K562 (cell line): ENCODE measurements around the gene UBXN6. TPM values are rescaled to one million over a fixed set of nuclear protein-coding genes. Genes with fewer than 3 reads are reported as not detected.

Source experiments
- ATAC-seq: fragments of 200-7000 bp; cut with Tn5 transposase; 3 replicates; pipeline ENCODE4 v1.9.1; 2020; ENCODE audit warnings: moderate library complexity
- BruUV-seq: library from RNA; stranded (reverse); fragments of 400-500 nt; replicated peaks from 2 replicates; lab custom pipeline; 2021; lab: Mats Ljungman, UMichigan
- CTCF ChIA-PET: fragments of 300-600 bp; formaldehyde crosslinking; extraction: SDS; loops from one replicate; lab custom pipeline; 2021; ENCODE audit warnings: low intra/inter-chr PET ratio; lab: Yijun Ruan, JAX
- POLR2A ChIA-PET: fragments of 300-600, 350-650 bp; sonication (Branson Sonifier 250); formaldehyde crosslinking; extraction: SDS; loops from one replicate; lab custom pipeline; 2021; ENCODE audit warnings: antibody characterized with exemption, inconsistent platforms; lab: Yijun Ruan, JAX
- DNase-seq, 4 experiments: peaks; one replicate each; pipeline versions ENCODE4 v3.0.0 to v3.0.0-alpha.2; 2011 to 2018; ENCODE audit warnings: low spot score in 3 of 4, mixed read lengths in 3 of 4; ENCODE audit errors: extremely low read depth in 1 of 4
- FAIRE-seq: peaks from 2 replicates; lab custom pipeline; 2011; peaks lifted over from hg19 to GRCh38; lab: Jason Lieb, UNC
- H2AFZ ChIP-seq: 2 replicates; pipeline ENCODE4 v1.6.0; 2011; ENCODE audit warnings: low read depth, low read length, control low read depth, inconsistent platforms
- H3K27ac ChIP-seq: fragments of 200-600 bp; 3 replicates; pipeline ENCODE4 v1.8.0; 2011; ENCODE audit warnings: low read depth, mild to moderate bottlenecking, control low read depth, inconsistent platforms, low read length, moderate library complexity, mixed read lengths; ENCODE audit errors: extremely low read depth
- H3K27me3 ChIP-seq, 2 experiments: fragments of 300-600 bp in 1 of 2; 2 replicates in 1 of 2; 3 replicates in 1 of 2; pipeline versions ENCODE4 v1.6.0 to v1.8.0; 2011; ENCODE audit warnings: inconsistent platforms in 2 of 2, low read length in 2 of 2, mild to moderate bottlenecking in 1 of 2, mixed read lengths in 1 of 2, moderate library complexity in 1 of 2; ENCODE audit not compliant: control insufficient read depth in 2 of 2, insufficient read depth in 2 of 2
- H3K36me3 ChIP-seq: fragments of 300-600 bp; 3 replicates; pipeline ENCODE4 v1.8.0; 2011; ENCODE audit warnings: mild to moderate bottlenecking, low read length, inconsistent platforms; ENCODE audit not compliant: control insufficient read depth, insufficient read depth
- H3K4me1 ChIP-seq, 2 experiments: fragments of 200-600 bp in 1 of 2; replicated peaks in 1 of 2; 2 replicates in 1 of 2; 3 replicates in 1 of 2; pipeline versions ENCODE4 v1.5.1 to v1.8.0; 2011; ENCODE audit warnings: inconsistent platforms in 2 of 2, low read length in 2 of 2, mild to moderate bottlenecking in 1 of 2, mixed read lengths in 1 of 2, moderate library complexity in 1 of 2; ENCODE audit not compliant: control insufficient read depth in 2 of 2, insufficient read depth in 2 of 2
- H3K4me2 ChIP-seq: 2 replicates; pipeline ENCODE4 v1.6.1; 2011; ENCODE audit warnings: low read length, control low read depth, inconsistent platforms, mixed read lengths; ENCODE audit not compliant: insufficient read depth
- H3K4me3 ChIP-seq: fragments of 200-600 bp; sonication (generic), shearing (Covaris generic); 2 replicates; pipeline ENCODE4 v1.5.1; 2016; ENCODE audit warnings: control low read depth, inconsistent platforms
- H3K79me2 ChIP-seq: fragments of 200-600 bp; 3 replicates; pipeline ENCODE4 v1.8.0; 2011; ENCODE audit warnings: low read length, inconsistent platforms; ENCODE audit not compliant: control insufficient read depth, insufficient read depth
- H3K9ac ChIP-seq, 2 experiments: 2 replicates each; pipeline versions ENCODE4 v1.6.0 to v1.6.1; 2011; ENCODE audit warnings: low read depth in 2 of 2, low read length in 2 of 2, control low read depth in 1 of 2, inconsistent platforms in 1 of 2, mild to moderate bottlenecking in 1 of 2, mixed read lengths in 1 of 2; ENCODE audit not compliant: insufficient read depth in 1 of 2
- H3K9me1 ChIP-seq: one replicate; pipeline ENCODE4 v1.6.0; 2011; ENCODE audit warnings: inconsistent platforms, mild to moderate bottlenecking, low read length, moderate library complexity; ENCODE audit not compliant: control insufficient read depth, insufficient read depth
- H3K9me3 ChIP-seq: replicated peaks from 2 replicates; pipeline ENCODE4 v1.5.1; 2011; ENCODE audit warnings: low read depth, low read length, inconsistent platforms; ENCODE audit not compliant: control insufficient read depth, insufficient read depth
- H4K20me1 ChIP-seq: replicated peaks from 2 replicates; pipeline ENCODE4 v1.6.1; 2011; ENCODE audit warnings: low read length, inconsistent platforms, mixed read lengths; ENCODE audit not compliant: control insufficient read depth, insufficient read depth
- EGR1 ChIP-seq: fragments of 450-650 bp; conservative IDR thresholded peaks from 2 replicates; pipeline ENCODE4 v1.6.1; 2017; ENCODE audit warnings: mild to moderate bottlenecking
- HMGN3 ChIP-seq: IDR thresholded peaks from 2 replicates; pipeline ENCODE4 v1.6.1; 2011; ENCODE audit warnings: borderline replicate concordance, low read depth, mild to moderate bottlenecking, mixed read lengths, low read length; ENCODE audit not compliant: insufficient read length; ENCODE audit errors: extremely low read depth
- MYNN ChIP-seq, 2 experiments: sonication (generic); formaldehyde crosslinking in 1 of 2; IDR thresholded peaks; 2 replicates each; pipeline versions ENCODE4 v1.5.0 to v1.6.1; 2016 to 2020; ENCODE audit warnings: antibody characterized with exemption in 1 of 2, missing genetic modification reagents in 1 of 2
- PML ChIP-seq: IDR thresholded peaks from 2 replicates; pipeline ENCODE4 v1.6.1; 2012; ENCODE audit warnings: low read length, inconsistent platforms
- POLR2A ChIP-seq: fragments of 450-650 bp; conservative IDR thresholded peaks from 2 replicates; pipeline ENCODE4 v1.6.1; 2016
- POLR2AphosphoS2 ChIP-seq: IDR thresholded peaks from 2 replicates; pipeline ENCODE4 v1.6.1; 2012; ENCODE audit warnings: low read length, improper control_type of control experiment
- POLR2AphosphoS5 ChIP-seq: IDR thresholded peaks from 2 replicates; pipeline ENCODE4 v1.6.1; 2011; ENCODE audit warnings: mild to moderate bottlenecking, low read depth, low read length, moderate library complexity; ENCODE audit not compliant: control insufficient read depth, insufficient read depth
- POLR2G ChIP-seq: fragments of 200-400 bp; formaldehyde crosslinking; IDR thresholded peaks from 2 replicates; pipeline ENCODE4 v1.6.1; 2017; ENCODE audit warnings: low read depth, mild to moderate bottlenecking, antibody characterized with exemption, low read length, moderate library complexity
- RBM22 ChIP-seq: fragments of 200-400 bp; formaldehyde crosslinking; IDR thresholded peaks from 2 replicates; pipeline ENCODE4 v1.6.1; 2018; ENCODE audit warnings: low read length, low read depth; ENCODE audit not compliant: poor library complexity, severe bottlenecking
- SMARCA4 ChIP-seq: fragments of 450-650 bp; IDR thresholded peaks from 2 replicates; pipeline ENCODE4 v1.6.1; 2016
- ZFX ChIP-seq: sonication (generic); formaldehyde crosslinking; IDR thresholded peaks from 2 replicates; pipeline ENCODE4 v1.8.0; 2022; ENCODE audit warnings: mild to moderate bottlenecking, missing genetic modification reagents, moderate library complexity
- ZNF41 ChIP-seq: fragments of 250-450 bp; sonication (Bioruptor Pico); conservative IDR thresholded peaks from 2 replicates; pipeline ENCODE4 v1.4.0; 2020; ENCODE audit warnings: mild to moderate bottlenecking
- WGBS: fragments of 100-300 bp; shearing (Covaris generic); methylation state at CpG from one replicate; pipeline ENCODE4 v1.1.6; 2016; ENCODE audit warnings: low coverage, mixed read lengths; ENCODE audit not compliant: insufficient coverage; ENCODE audit errors: missing lambda C conversion rate; 5-methylcytosine and 5-hydroxymethylcytosine counted together
- in situ Hi-C: fragments of 300-500 bp; cut with MboI; formaldehyde crosslinking; loops from 4 replicates; pipeline ENCODE4 v1.15.0; 2018; ENCODE audit warnings: inconsistent platforms, mixed read lengths
- intact Hi-C: fragments of 100-400 bp; cut with micrococcal nuclease; formaldehyde crosslinking; loops from 2 replicates; pipeline ENCODE4 v1.14.2; 2022
- polyA plus RNA-seq, 8 experiments: library from polyadenylated mRNA; depleted of rRNA in 4 of 8; stranded (reverse) in 5 of 8; unstranded in 3 of 8; fragments of >200 nt; fragmentation: Nextera tagmentation in 2 of 8; fragmentation: Illumina TruSeq in 1 of 8; extraction: Ambion mirVana in 2 of 8; extraction: Trizol in 1 of 8; gene quantifications; 2 replicates each; pipeline versions ENCODE4 v1.2.1 to v1.2.3, GENCODE V29; 2011 to 2014; ENCODE audit warnings: inconsistent platforms in 1 of 8, missing spikeins in 1 of 8
- total RNA-seq, 7 experiments: library from RNA; depleted of rRNA in 6 of 7; stranded (reverse); fragments of >200 nt in 6 of 7; fragmentation: Illumina TruSeq in 2 of 7; extraction: Trizol in 2 of 7; gene quantifications; 2 replicates each; pipeline versions ENCODE4 v1.2.1 to v1.2.3, GENCODE V29; 2011 to 2021; ENCODE audit warnings: low replicate concordance in 1 of 7
- TF ChIP-seq, protein P1 (sequence below): fragments of 250-450 bp; sonication (Bioruptor Pico); IDR thresholded peaks from 2 replicates; pipeline ENCODE4 v1.8.0; 2022; ENCODE audit warnings: moderate library complexity, mild to moderate bottlenecking, inconsistent platforms

UBXN6 gene
- total and polyA plus RNA-seq, 9 of the 15 experiments (the other 6 are each of a cell fraction or from before 2014, with no cell fraction given): 0.48 to 90.2 (median 29.5) TPM

- Histone ChIP-seq H3K36me3 (peaks cover 83% of the 10 kb centered on the region; the same call in 2 of the 3 replicates), H3K9ac (peak overlapping the region in 1 of 2 experiments; percentile 65; a peak in 1 of 4 replicates), H3K4me3 (no peak overlapping the region), H3K4me2 (no peak overlapping the region), H3K27ac (no peak overlapping the region; the same call in 2 of the 3 replicates), H3K27me3 (no peaks in the 10 kb centered on the region), H4K20me1 (no peaks in the 10 kb centered on the region; the same call in 1 of the 2 replicates), H3K9me3 (no peaks in the 10 kb centered on the region), H2AFZ (no peak overlapping the region), H3K4me1 (peaks cover 0 to 48% of the 10 kb centered on the region in 2 experiments; a peak in 3 of 5 replicates), H3K79me2 (no peaks in the 10 kb centered on the region), H3K9me1 (no peaks in the 10 kb centered on the region)
- intact Hi-C loops (no loop called here), in situ Hi-C loops (no loop called here)
- ChIA-PET POLR2A (interaction anchor here (2.8 to 7.4 kb wide), 2 partner anchors 9 to 13 kb away, joined by 15 to 60 read pairs; no protein-coding TSS in a partner anchor), CTCF (no interaction called here)
- TF ChIP-seq MYNN (IDR thresholded peaks at IDR 0.05): peak; percentile 14; the same call in 1 of the 2 replicates
- TF ChIP-seq MYNN (CRISPR knock-in tag; IDR thresholded peaks at IDR 0.05): no peak
- TF ChIP-seq ZNF41: no peak
- peak; percentile 9; the same call in 1 of the 2 replicates for TF ChIP-seq POLR2AphosphoS5
- TF ChIP-seq RBM22: peak; percentile 40
- TF ChIP-seq HMGN3: no peak
- peak; percentile 43 for TF ChIP-seq POLR2A
- TF ChIP-seq POLR2AphosphoS2: peak; percentile 62; the same call in 1 of the 2 replicates
- peak; percentile 74 for TF ChIP-seq POLR2G
- TF ChIP-seq ZFX: no peak
- TF ChIP-seq SMARCA4: no peak
- TF ChIP-seq, protein P1, sequence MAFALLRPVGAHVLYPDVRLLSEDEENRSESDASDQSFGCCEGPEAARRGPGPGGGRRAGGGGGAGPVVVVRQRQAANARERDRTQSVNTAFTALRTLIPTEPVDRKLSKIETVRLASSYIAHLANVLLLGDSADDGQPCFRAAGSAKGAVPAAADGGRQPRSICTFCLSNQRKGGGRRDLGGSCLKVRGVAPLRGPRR: no peak
- TF ChIP-seq PML: 0 out of 2 replicates have a peak, but pooled peaks have one; percentile 7
- TF ChIP-seq EGR1: peak; percentile 39
- FAIRE-seq (no peak), DNase-seq (no peak), ATAC-seq (peak; percentile 12)
- BruUV-seq: no TSS peak
- 76% methylated on average over 20 of the region's 22 CpGs for WGBS
Measured at GRCh38 chr19:4441994-4442818, 15.4 kb downstream of the UBXN6 start.
